NT2/D1 (cell line): ENCODE data around the gene SEC24D.

Source experiments
- YY1 ChIP-seq: IDR thresholded peaks from 2 replicates; pipeline ENCODE4 v1.6.1; 2011; ENCODE audit not compliant: insufficient read length, insufficient read depth
- ZNF274 ChIP-seq: IDR thresholded peaks from 2 replicates; pipeline ENCODE4 v1.6.1; 2011; ENCODE audit warnings: mild to moderate bottlenecking, low read depth, low read length

GRCh38 chr4:118814891-118815290, 21.0 kb downstream of the SEC24D start:
- TF ChIP-seq ZNF274 (no peak), YY1 (no peak)
